HG03108 (cell line): ENCODE measurements around the gene PLA1A.
"Not testable (repeated sequence)": the region's sequence is repeated elsewhere in the genome, so short reads cannot be mapped to it uniquely, and the experiment has no call there.

Experiments used
- ATAC-seq: cut with Tn5 transposase; IDR thresholded peaks from one replicate; pipeline ENCODE4 v1.9.1; 2021; ENCODE audit warnings: moderate library complexity; ENCODE audit not compliant: unreplicated experiment

The PLA1A gene

GRCh38 chr3:119597548-119598288 is at the start of gene PLA1A:
Gene PLA1A, plus strand, starts transcription at chr3:119597885. Its CDS starts 29 bp downstream, at chr3:119597914.
- ATAC-seq = no peak

GRCh38 chr3:119548341-119548740 is 49.3 kb upstream of the PLA1A start:
- ATAC-seq = no peak

- ATAC-seq = no peak
These were observed 47.3 kb upstream of the PLA1A start for GRCh38 chr3:119550192-119550910.

GRCh38 chr3:119551598-119551997 is 46.1 kb upstream of the PLA1A start:
- ATAC-seq = no peak

GRCh38 chr3:119552928-119553327 is 44.8 kb upstream of the PLA1A start:
- ATAC-seq = not testable (repeated sequence)

- ATAC-seq = no peak
These were observed 43.8 kb upstream of the PLA1A start for GRCh38 chr3:119553823-119554415.

GRCh38 chr3:119555309-119555735 is 42.4 kb upstream of the PLA1A start:
- no peak for ATAC-seq

- ATAC-seq = no peak
These were observed 41.8 kb upstream of the PLA1A start for GRCh38 chr3:119555929-119556328.

- ATAC-seq = no peak
These were observed 40.4 kb upstream of the PLA1A start for GRCh38 chr3:119557192-119557876.

GRCh38 chr3:119557877-119558269 is 39.8 kb upstream of the PLA1A start:
- no peak for ATAC-seq

GRCh38 chr3:119558626-119559317 is 38.9 kb upstream of the PLA1A start:
- ATAC-seq = no peak

GRCh38 chr3:119559441-119559963 is 38.2 kb upstream of the PLA1A start, which contains the start of gene CD80:
Gene CD80, minus strand, starts transcription at chr3:119559614. Its CDS starts 1,886 bp downstream, at chr3:119557728.
- ATAC-seq = peak; percentile 39

GRCh38 chr3:119560160-119560559 is 37.5 kb upstream of the PLA1A start:
- ATAC-seq = no peak

- peak; percentile 73 for ATAC-seq
These were observed 35.3 kb upstream of the PLA1A start for GRCh38 chr3:119562307-119562961.

- ATAC-seq = not testable (repeated sequence)
These were observed 34.4 kb upstream of the PLA1A start for GRCh38 chr3:119563334-119563733.

- no peak for ATAC-seq
These were observed 28.5 kb upstream of the PLA1A start for GRCh38 chr3:119569156-119569555.

GRCh38 chr3:119570229-119570628 is 27.5 kb upstream of the PLA1A start:
- no peak for ATAC-seq

GRCh38 chr3:119571230-119571629 is 26.5 kb upstream of the PLA1A start:
- no peak for ATAC-seq

GRCh38 chr3:119571688-119572087 is 26.0 kb upstream of the PLA1A start:
- no peak for ATAC-seq

GRCh38 chr3:119575507-119575906 is 22.2 kb upstream of the PLA1A start:
- no peak for ATAC-seq
